Neural cell (in vitro differentiated cells): ENCODE results near the gene BNIPL.

Source experiments
- CTCF ChIP-seq: fragments of 450-650 bp; IDR thresholded peaks from 2 replicates; pipeline ENCODE4 v1.5.1; 2014; ENCODE audit warnings: antibody characterized with exemption, mild to moderate bottlenecking, moderate library complexity; ENCODE audit not compliant: poor library complexity, severe bottlenecking
- POLR2AphosphoS5 ChIP-seq: IDR thresholded peaks from 2 replicates; pipeline ENCODE4 v1.6.1; 2012

DNA sequence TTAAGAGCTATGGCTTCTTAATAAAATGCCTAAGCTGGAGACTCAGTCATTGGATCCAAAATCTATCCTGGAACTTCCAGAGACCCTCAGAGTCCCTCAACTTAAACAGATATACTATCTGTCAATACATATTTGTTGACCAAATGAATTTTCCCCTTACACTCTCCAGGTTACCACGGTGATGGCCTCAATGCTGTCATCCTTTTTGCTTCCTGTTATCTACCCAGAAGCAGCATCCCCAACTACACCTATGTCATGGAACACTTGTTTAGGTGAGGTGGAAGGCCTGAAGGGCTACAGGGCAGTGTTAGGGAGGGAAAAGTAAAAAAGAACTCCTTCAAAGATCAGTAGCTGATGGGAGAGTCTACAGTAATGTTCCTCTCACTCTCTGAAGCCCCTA, 6.8 kb downstream of the BNIPL start:
- TF ChIP-seq CTCF (no peak), POLR2AphosphoS5 (no peak)
